SK-N-MC (cell line): ENCODE data around the gene DENND2A.
"Not testable (repeated sequence)": the region's sequence is repeated elsewhere in the genome, so short reads cannot be mapped to it uniquely, and the experiment has no call there.

Source experiments
- DNase-seq: peaks from one replicate; pipeline ENCODE4 v3.0.0-alpha.2; 2011; ENCODE audit warnings: low read depth, low spot score
- H3K27ac ChIP-seq: fragments of 200-600 bp; sonication (generic); 2 replicates; pipeline ENCODE4 v1.5.1; 2016; ENCODE audit warnings: mixed run types
- H3K36me3 ChIP-seq: fragments of 200-600 bp; sonication (generic); 2 replicates; pipeline ENCODE4 v1.6.1; 2017; ENCODE audit warnings: antibody characterized with exemption, low read length, mixed read lengths; ENCODE audit not compliant: insufficient read depth
- H3K4me3 ChIP-seq: fragments of 200-600 bp; sonication (generic); 2 replicates; pipeline ENCODE4 v1.5.1; 2016
- H3K9ac ChIP-seq: fragments of 200-600 bp; sonication (generic); 2 replicates; pipeline ENCODE4 v1.8.0; 2017; ENCODE audit warnings: mixed run types, mixed read lengths; ENCODE audit not compliant: insufficient read length
- H3K9me3 ChIP-seq: fragments of 200-600 bp; sonication (generic); 2 replicates; pipeline ENCODE4 v1.6.1; 2017; ENCODE audit warnings: low read depth, mild to moderate bottlenecking, antibody characterized with exemption, low read length, moderate library complexity, mixed read lengths
- EZH2 ChIP-seq: fragments of 200-600 bp; sonication (generic); IDR thresholded peaks from one replicate; pipeline ENCODE4 v1.6.1; 2017; ENCODE audit warnings: antibody characterized with exemption
- FOXP2 ChIP-seq: optimal IDR thresholded peaks from 2 replicates; pipeline ENCODE3; 2011; ENCODE audit warnings: mild to moderate bottlenecking, moderate library complexity; ENCODE audit not compliant: insufficient read depth; ENCODE audit errors: extremely low read length, control extremely low read depth
- POLR2AphosphoS5 ChIP-seq: IDR thresholded peaks from 2 replicates; pipeline ENCODE4 v1.6.1; 2012; ENCODE audit warnings: mild to moderate bottlenecking, low read depth, low read length, borderline replicate concordance

The DENND2A gene

GRCh38 chr7:140674899-140675701, 34.5 kb upstream of the DENND2A start:
- H3K4me3 ChIP-seq: no peak overlapping the region

DNA sequence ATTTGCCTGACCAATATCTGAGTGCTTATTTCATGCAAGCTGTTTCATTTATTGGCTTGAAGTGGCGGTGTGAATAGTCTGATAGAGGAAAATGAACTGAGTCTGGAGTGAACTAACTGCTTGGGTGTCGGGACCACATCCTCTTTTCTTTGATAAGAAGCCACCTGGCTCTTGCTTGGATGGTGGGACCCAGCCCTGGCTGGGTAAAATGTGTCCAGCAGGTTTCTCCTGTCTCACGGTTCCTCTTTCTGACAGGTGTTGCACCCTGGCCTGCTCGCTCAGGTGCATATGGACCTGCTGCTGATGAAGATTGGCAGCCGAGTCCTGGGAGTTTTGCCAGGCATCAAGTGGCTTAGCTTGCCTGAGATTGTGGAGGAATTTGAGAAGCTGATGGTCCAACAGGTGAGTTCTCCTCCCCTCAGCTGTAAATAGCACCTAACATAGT, 33.8 kb upstream of the DENND2A start:
- H3K36me3 ChIP-seq: 0 out of 2 replicates have a peak, but pooled peaks cover 4% of the 10 kb centered on the region
- H3K9ac ChIP-seq: no peak overlapping the region
- no peak for DNase-seq
- peak overlapping the region; percentile 91 for H3K4me3 ChIP-seq
- H3K27ac ChIP-seq: no peak overlapping the region
- TF ChIP-seq POLR2AphosphoS5 (no peak), FOXP2 (no peak), EZH2 (no peak)
- H3K9me3 ChIP-seq: no peaks in the 10 kb centered on the region

More at GRCh38 chr7:140674899-140675701, 34.5 kb upstream of the DENND2A start:
- Histone ChIP-seq H3K9me3 (no peaks in the 10 kb centered on the region), H3K9ac (no peak overlapping the region), H3K36me3 (peaks cover 5% of the 10 kb centered on the region; the same call in 1 of the 2 replicates), H3K27ac (no peak overlapping the region)
- DNase-seq: no peak
- no peak for TF ChIP-seq POLR2AphosphoS5
- no peak for TF ChIP-seq FOXP2
- TF ChIP-seq EZH2: no peak

DNA sequence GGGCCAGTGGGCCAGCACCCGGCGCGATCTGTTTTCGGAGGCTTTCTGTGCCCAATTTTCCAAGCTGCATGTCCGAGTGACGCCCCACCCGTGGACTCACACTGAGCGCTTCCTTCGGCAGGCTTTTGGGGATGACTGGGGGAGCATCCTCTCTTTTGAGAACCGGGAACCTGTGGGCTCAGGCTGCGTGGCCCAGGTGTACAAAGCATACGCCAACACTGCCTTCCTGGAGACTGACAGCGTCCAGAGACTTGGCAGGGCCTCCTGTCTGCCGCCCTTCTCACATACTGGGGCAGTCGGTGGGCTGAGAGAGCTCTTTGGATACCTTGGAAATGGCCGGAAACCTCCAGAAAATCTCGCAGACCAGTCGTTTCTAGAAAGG, 33.2 kb upstream of the DENND2A start:
- TF ChIP-seq FOXP2 (no peak), POLR2AphosphoS5 (no peak), EZH2 (no peak)
- H3K36me3 ChIP-seq: 0 out of 2 replicates have a peak, but pooled peaks cover 4% of the 10 kb centered on the region
- DNase-seq: no peak
- no peaks in the 10 kb centered on the region for H3K9me3 ChIP-seq
- H3K4me3 ChIP-seq: peak overlapping the region; percentile 91
- no peak overlapping the region for H3K9ac ChIP-seq
- no peak overlapping the region for H3K27ac ChIP-seq

GRCh38 chr7:140673063-140673773, 32.6 kb upstream of the DENND2A start:
- DNase-seq: no peak

DNA sequence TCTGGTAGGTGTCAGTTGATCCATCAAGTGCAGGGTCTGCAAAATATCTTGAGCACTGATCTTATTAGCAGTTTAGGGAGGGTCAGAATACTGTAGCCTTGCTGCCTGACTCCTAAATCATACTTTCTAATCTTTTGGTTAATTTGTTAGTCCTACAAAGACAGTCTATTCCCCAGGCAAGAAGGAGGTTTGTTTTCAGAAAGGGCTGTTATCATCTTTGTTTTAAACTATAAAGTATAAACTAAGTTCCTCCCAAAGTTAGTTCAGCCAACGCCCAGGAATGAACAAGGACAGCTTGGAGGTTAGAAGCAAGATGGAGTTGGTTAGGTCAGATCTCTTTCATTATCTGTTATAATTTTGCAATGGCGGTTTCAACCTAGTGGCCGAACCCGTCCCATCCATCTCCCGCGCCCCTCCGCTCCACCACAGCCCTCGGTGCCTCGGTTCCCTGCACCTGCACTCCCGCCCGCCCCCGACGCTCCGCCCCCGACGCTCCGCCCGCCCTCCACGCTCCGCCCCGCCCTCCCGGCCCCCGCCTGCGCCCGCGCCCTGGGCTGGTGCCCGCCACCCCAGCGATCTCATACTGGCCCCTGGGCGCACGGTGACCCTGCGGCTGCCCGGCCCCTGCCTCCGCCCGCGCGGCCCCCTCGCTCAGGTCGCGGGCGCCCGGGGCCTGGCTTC, 31.9 kb upstream of the DENND2A start, which contains the start of gene ADCK2:
ADCK2 (plus strand) TSS at position 564 of the 681 bp plus-strand sequence. CDS start 386 bp downstream, outside the sequence.
- Histone ChIP-seq H3K4me3 (peak within 1 kb of the TSS; percentile 91), H3K36me3 (0 out of 2 replicates have a peak, but pooled peaks cover 4% of the 10 kb centered on the region), H3K9ac (peak within 1 kb of the TSS; percentile 71), H3K9me3 (no peaks in the 10 kb centered on the region), H3K27ac (no peak within 1 kb of the TSS)
- TF ChIP-seq FOXP2 (no peak), EZH2 (no peak), POLR2AphosphoS5 (no peak)
- DNase-seq: no peak

More at GRCh38 chr7:140673063-140673773, 32.6 kb upstream of the DENND2A start:
- Histone ChIP-seq H3K36me3 (0 out of 2 replicates have a peak, but pooled peaks cover 4% of the 10 kb centered on the region), H3K9ac (peak overlapping the region; percentile 71), H3K27ac (no peak overlapping the region), H3K9me3 (no peaks in the 10 kb centered on the region), H3K4me3 (peak overlapping the region; percentile 91)
- TF ChIP-seq FOXP2: no peak
- peak; percentile 56; the same call in 1 of the 2 replicates for TF ChIP-seq POLR2AphosphoS5
- TF ChIP-seq EZH2: no peak

- DNase-seq: no peak
- Histone ChIP-seq H3K4me3 (no peak overlapping the region), H3K9ac (no peak overlapping the region), H3K27ac (no peak overlapping the region), H3K9me3 (no peaks in the 10 kb centered on the region), H3K36me3 (0 out of 2 replicates have a peak, but pooled peaks cover 4% of the 10 kb centered on the region)
- no peak for TF ChIP-seq FOXP2
- no peak for TF ChIP-seq POLR2AphosphoS5
- TF ChIP-seq EZH2: no peak
Observed at GRCh38 chr7:140671966-140672365, 31.4 kb upstream of the DENND2A start.

GRCh38 chr7:140670343-140670935, 29.8 kb upstream of the DENND2A start:
- Histone ChIP-seq H3K36me3 (no peaks in the 10 kb centered on the region), H3K27ac (no peak overlapping the region), H3K4me3 (no peak overlapping the region), H3K9me3 (no peaks in the 10 kb centered on the region), H3K9ac (no peak overlapping the region)
- no peak for TF ChIP-seq FOXP2
- no peak for TF ChIP-seq EZH2
- TF ChIP-seq POLR2AphosphoS5: no peak
- no peak for DNase-seq

GRCh38 chr7:140669862-140670261, 29.2 kb upstream of the DENND2A start:
- not testable (repeated sequence) for H3K4me3 ChIP-seq, H3K36me3 ChIP-seq, H3K27ac ChIP-seq, H3K9me3 ChIP-seq, H3K9ac ChIP-seq, DNase-seq
